ENCODE measurements around the gene MITD1.

DNA sequence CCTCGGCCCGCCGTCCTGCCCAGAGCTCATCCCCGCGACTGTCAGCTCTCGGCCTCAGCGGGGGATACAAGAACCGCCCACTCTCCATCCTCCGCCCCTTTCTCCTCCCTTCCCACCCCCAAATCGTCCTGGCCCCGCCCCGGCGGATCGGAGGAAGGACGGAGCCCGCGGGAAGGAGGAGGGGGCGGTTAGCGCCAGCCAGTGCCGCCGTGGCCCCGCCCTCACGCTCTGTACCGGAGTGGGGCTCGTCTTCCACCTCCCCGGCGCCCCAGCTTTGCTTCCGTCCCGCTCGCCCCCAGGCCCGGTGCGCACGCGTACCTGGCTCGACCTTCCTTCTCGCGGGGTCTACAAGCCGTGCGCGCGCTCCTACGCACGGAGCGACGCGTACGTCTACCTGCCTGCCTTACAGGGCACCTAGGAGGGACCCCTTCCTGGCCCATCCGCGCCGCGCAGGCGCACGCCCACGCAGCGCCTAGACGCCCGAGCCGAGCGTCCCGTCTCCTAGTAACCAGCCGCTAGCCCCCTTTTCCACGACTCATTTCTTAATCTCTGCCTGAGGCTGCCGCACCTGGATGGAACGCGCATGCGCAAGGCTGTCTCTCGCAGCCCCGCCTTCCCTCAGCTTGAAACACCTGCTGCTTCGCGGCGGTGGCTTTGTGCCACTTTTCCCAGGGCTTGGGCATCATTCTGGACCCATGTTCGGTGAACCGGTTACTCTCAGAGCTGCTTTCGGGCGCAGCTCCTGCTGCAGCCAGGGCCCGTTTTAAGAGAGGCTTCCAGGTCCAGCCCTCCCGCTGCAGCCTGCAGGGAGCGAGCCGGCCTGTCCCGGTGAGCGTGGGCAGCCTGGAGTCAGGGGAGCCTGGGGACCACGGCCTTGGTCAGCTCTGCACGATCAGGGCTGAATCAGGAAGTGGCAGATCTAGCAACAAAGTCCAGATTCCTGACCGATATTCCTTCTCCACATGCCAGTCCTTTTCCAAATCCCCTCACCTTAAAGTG is 39.4 kb downstream of the MITD1 start, which contains the start of gene C2orf15:
- TF ChIP-seq POLR2A (IDR thresholded peaks at IDR 0.05): peak; percentile 2 to 95
- TF ChIP-seq, protein P1, sequence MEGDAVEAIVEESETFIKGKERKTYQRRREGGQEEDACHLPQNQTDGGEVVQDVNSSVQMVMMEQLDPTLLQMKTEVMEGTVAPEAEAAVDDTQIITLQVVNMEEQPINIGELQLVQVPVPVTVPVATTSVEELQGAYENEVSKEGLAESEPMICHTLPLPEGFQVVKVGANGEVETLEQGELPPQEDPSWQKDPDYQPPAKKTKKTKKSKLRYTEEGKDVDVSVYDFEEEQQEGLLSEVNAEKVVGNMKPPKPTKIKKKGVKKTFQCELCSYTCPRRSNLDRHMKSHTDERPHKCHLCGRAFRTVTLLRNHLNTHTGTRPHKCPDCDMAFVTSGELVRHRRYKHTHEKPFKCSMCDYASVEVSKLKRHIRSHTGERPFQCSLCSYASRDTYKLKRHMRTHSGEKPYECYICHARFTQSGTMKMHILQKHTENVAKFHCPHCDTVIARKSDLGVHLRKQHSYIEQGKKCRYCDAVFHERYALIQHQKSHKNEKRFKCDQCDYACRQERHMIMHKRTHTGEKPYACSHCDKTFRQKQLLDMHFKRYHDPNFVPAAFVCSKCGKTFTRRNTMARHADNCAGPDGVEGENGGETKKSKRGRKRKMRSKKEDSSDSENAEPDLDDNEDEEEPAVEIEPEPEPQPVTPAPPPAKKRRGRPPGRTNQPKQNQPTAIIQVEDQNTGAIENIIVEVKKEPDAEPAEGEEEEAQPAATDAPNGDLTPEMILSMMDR (IDR thresholded peaks at IDR 0.05): no peak

Measured in adrenal gland (tissue), 5 donors.